Adrenal gland (tissue), 12 donors: ENCODE data around the gene SLC18A2. TPM values are rescaled to one million over a fixed set of nuclear protein-coding genes. Genes with fewer than 3 reads are reported as not detected.

ENCODE experiments used
- DNase-seq, 7 donors: peaks; one replicate each; pipeline ENCODE4 v3.0.0-alpha.2; 2019 to 2020
- H3K27ac ChIP-seq, 5 donors: fragments of 200-600 bp; sonication (generic) in 4 of 5; 1 replicate in 3 of 5; 2 replicates in 2 of 5; pipeline versions ENCODE4 v1.5.1 to v1.8.0; 2016 to 2020; ENCODE audit warnings: mild to moderate bottlenecking in 1 of 5
- H3K27me3 ChIP-seq: fragments of 200-600 bp; 2 replicates; pipeline ENCODE4 v1.8.0; 2021
- H3K36me3 ChIP-seq, 2 donors: fragments of 200-600 bp; replicated peaks in 1 of 2; 1 replicate in 1 of 2; 2 replicates in 1 of 2; pipeline versions ENCODE4 v1.5.1 to v1.8.0; 2018 to 2022
- H3K4me1 ChIP-seq, 2 donors: fragments of 200-600 bp; replicated peaks in 1 of 2; 1 replicate in 1 of 2; 2 replicates in 1 of 2; pipeline versions ENCODE4 v1.5.1 to v1.8.0; 2018 to 2021
- H3K4me3 ChIP-seq, 4 donors: fragments of 200-600 bp; sonication (generic) in 3 of 4; one replicate each; pipeline ENCODE4 v1.5.1; 2016 to 2018
- H3K9me3 ChIP-seq, 3 donors: fragments of 200-600 bp; sonication (generic) in 1 of 3; replicated peaks in 1 of 3; 1 replicate in 2 of 3; 2 replicates in 1 of 3; pipeline versions ENCODE4 v1.5.1 to v1.8.0; 2016 to 2021
- POLR2A ChIP-seq, 2 donors: fragments of 450-650 bp; IDR thresholded peaks; one replicate each; pipeline ENCODE4 v1.6.1; 2017; ENCODE audit warnings: antibody characterized with exemption in 2 of 2, mild to moderate bottlenecking in 2 of 2, moderate library complexity in 1 of 2
- WGBS, 4 donors: extraction: QIAGEN DNeasy Blood & Tissue Kit in 2 of 4; methylation state at CpG; one replicate each; pipeline versions ENCODE4 v1.1.5 to v1.1.7; 2013 to 2017; 5-methylcytosine and 5-hydroxymethylcytosine counted together
- intact Hi-C, 2 donors: fragments of 100-400 bp; cut with DNase I; formaldehyde crosslinking; loops; one replicate each; pipeline versions ENCODE4 v1.14.1 to v1.15.0; 2022 to 2023
- polyA plus RNA-seq, 3 donors: library from polyadenylated mRNA; stranded (reverse); fragments of 200-250 nt in 2 of 3; fragments of 350-450 nt in 1 of 3; fragmentation: Illumina TruSeq in 1 of 3; extraction: RNeasy Lipid Tissue Mini Kit (QIAGEN cat#74804) in 1 of 3; gene quantifications; one replicate each; pipeline ENCODE4 v1.2.3, GENCODE V29; 2013 to 2014
- total RNA-seq, 9 donors: library from RNA; depleted of rRNA in 4 of 9; stranded (reverse); fragments of >200 nt in 4 of 9; fragments of 120-200 nt in 1 of 9; fragmentation: NEBNext Ultra II Directional in 1 of 9; extraction: Animal tissue kit (Norgen Biotek cat#: 25700) in 1 of 9; gene quantifications; one replicate each; pipeline versions ENCODE4 v1.1.0 to v1.2.4, GENCODE V29; 2013 to 2023
- TF ChIP-seq, protein P1 (sequence below), 6 experiments: fragments of 450-650 bp in 4 of 6; fragments of 200-600 bp in 2 of 6; sonication (generic) in 1 of 6; IDR thresholded peaks; 1 replicate in 5 of 6; 2 replicates in 1 of 6; pipeline versions ENCODE4 v1.5.1 to v1.8.0; 2016 to 2021; ENCODE audit warnings: antibody characterized with exemption in 6 of 6, mild to moderate bottlenecking in 2 of 6, moderate library complexity in 1 of 6
- donor health status: healthy with polysubstance abuse.
- donor health status: Bipolar disorder and iron deficiency.
- donor health status: DM: yes; HTN: yes; CAD: no.
- donor health status: DM: no; HTN: no; CAD: no.
- donor health status: DM: no; HTN: no; CAD: no.
- donor health status: DM: yes; HTN: yes; CAD: no.

Gene SLC18A2
- total and polyA plus RNA-seq, 12 donors, result 0.04 to 16.6 (median 4.2) TPM; not detected in 2

DNA sequence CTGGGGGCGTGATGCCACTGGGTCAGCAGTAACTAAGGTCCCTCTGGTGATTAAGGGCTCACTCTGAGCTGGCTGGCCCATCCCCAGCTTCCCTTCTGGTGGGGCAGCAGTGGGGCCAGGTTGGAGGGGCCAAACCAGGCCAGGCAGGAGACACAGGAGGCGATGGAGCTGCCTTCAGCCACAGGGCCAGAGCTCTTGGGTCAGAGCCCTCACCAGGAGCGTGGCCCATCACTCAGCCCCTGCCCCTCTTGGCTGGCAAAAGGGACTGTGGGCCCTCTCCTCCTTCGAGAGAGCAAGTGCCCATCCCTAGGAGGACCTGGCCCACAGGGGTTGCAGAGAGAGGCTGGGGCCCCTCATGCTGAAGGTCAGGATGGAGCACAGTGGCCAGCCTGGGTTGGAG is 39.1 kb upstream of the SLC18A2 start:
- Histone ChIP-seq H3K4me3 (no peak overlapping the region), H3K27ac (no peak overlapping the region), H3K9me3 (no peaks in the 10 kb centered on the region), H3K36me3 (no peaks in the 10 kb centered on the region), H3K27me3 (no peaks in the 10 kb centered on the region), H3K4me1 (no peaks in the 10 kb centered on the region)
- 60 to 80% (median 74%) methylated on average over 1 to 4 of the region's 4 CpGs for WGBS, 4 donors
- intact Hi-C loops, result no loop called here
- TF ChIP-seq POLR2A (IDR thresholded peaks at IDR 0.05), result no peak
- TF ChIP-seq, protein P1, sequence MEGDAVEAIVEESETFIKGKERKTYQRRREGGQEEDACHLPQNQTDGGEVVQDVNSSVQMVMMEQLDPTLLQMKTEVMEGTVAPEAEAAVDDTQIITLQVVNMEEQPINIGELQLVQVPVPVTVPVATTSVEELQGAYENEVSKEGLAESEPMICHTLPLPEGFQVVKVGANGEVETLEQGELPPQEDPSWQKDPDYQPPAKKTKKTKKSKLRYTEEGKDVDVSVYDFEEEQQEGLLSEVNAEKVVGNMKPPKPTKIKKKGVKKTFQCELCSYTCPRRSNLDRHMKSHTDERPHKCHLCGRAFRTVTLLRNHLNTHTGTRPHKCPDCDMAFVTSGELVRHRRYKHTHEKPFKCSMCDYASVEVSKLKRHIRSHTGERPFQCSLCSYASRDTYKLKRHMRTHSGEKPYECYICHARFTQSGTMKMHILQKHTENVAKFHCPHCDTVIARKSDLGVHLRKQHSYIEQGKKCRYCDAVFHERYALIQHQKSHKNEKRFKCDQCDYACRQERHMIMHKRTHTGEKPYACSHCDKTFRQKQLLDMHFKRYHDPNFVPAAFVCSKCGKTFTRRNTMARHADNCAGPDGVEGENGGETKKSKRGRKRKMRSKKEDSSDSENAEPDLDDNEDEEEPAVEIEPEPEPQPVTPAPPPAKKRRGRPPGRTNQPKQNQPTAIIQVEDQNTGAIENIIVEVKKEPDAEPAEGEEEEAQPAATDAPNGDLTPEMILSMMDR (IDR thresholded peaks at IDR 0.05), result no peak
- DNase-seq, result no peak

DNA sequence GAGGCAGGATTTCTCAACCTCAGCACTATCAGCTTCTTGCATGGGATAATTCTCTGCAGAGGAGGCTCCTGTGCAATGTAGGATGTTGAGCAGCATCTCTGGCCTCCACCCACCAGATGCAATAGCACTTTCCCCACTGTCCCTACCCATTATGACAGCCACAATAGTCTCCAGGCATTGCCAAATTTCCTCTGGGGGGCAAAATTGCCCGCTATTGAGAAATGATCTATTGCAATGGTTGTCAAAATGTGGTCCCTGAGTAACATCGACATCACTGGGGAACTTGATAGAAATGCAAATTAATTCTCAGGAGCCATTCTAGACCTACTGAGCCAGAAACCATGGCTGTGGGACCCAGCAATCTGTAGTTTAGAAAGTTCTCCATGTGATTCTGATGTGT is 36.6 kb upstream of the SLC18A2 start:
- no peak for TF ChIP-seq POLR2A (IDR thresholded peaks at IDR 0.05)
- TF ChIP-seq, protein P1 (IDR thresholded peaks at IDR 0.05), result no peak
- no peak for DNase-seq
- Histone ChIP-seq H3K9me3 (no peaks in the 10 kb centered on the region), H3K27me3 (peaks cover 9% of the 10 kb centered on the region), H3K4me3 (no peak overlapping the region), H3K36me3 (no peaks in the 10 kb centered on the region), H3K4me1 (no peaks in the 10 kb centered on the region), H3K27ac (no peak overlapping the region)
- WGBS, 4 donors, result 28 to 56% (median 52%) methylated on average over 2 of the region's 2 CpGs
- intact Hi-C loops, result no loop called here

DNA sequence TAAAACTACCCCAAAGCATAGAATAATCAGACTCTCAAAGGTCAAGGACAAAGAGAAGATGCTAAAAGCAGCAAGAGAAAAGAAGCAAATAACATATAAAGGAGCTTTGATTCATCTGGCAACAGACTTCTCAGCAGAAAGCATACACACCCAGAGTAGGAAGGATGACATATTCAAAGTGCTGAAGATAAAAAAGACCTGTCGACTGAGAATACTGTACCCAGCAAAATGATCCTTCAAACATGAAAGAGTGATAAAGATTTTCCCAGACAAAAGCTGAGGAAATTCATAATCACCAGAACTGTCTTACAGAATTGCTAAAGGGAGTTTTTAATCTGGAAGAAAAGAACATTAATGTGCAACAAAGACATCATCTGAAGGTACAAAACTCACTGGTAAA is 28.7 kb upstream of the SLC18A2 start:
- Histone ChIP-seq H3K4me3 (no peak overlapping the region), H3K4me1 (peaks cover 4 to 10% of the 10 kb centered on the region in 2 donors), H3K27me3 (peaks cover 18% of the 10 kb centered on the region), H3K9me3 (no peaks in the 10 kb centered on the region), H3K36me3 (no peaks in the 10 kb centered on the region), H3K27ac (no peak overlapping the region)
- intact Hi-C loops, result loop anchor here in 1 of 2 donors (10.0 kb wide), 1 partner anchor 103 kb away; no protein-coding TSS in a partner anchor
- no peak for DNase-seq
- TF ChIP-seq POLR2A (IDR thresholded peaks at IDR 0.05), result no peak
- TF ChIP-seq, protein P1 (IDR thresholded peaks at IDR 0.05), result no peak
- 61 to 79% (median 73%) methylated on average over 1 of the region's 1 CpG for WGBS, 4 donors

DNA sequence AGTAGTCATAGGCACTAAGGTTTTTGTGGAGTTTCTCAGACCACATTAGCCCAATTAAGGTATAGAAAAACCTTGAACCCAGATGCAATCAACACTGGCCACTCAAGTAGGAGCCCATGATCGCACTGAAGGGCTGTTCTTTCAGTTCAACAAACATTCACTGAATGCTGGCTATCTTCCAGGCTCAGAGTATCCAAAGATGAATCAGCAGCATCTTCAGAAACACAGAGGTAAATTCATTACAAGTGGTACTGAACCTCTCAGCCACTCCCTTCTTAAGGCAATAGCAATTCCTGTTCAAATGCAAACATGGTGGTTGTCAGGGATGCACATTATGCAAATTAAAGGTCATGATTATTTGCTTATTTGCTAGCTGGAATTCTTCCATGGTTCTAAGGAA is 26.5 kb upstream of the SLC18A2 start:
- no peak overlapping the region for H3K4me3 ChIP-seq
- TF ChIP-seq, protein P1 (IDR thresholded peaks at IDR 0.05), result no peak
- TF ChIP-seq POLR2A (IDR thresholded peaks at IDR 0.05), result no peak
- no peaks in the 10 kb centered on the region for H3K36me3 ChIP-seq
- no peaks in the 10 kb centered on the region for H3K9me3 ChIP-seq
- WGBS, 4 donors, result 50 to 57% (median 52%) methylated on average over 1 of the region's 1 CpG
- intact Hi-C loops, result loop anchor here in 1 of 2 donors (10.0 kb wide), 1 partner anchor 100 kb away; no protein-coding TSS in a partner anchor
- no peak overlapping the region for H3K27ac ChIP-seq
- no peak for DNase-seq
- H3K4me1 ChIP-seq, result peaks cover 5 to 12% of the 10 kb centered on the region in 2 donors
- peaks cover 10% of the 10 kb centered on the region for H3K27me3 ChIP-seq
